Measurements from ENCODE around the gene PTCH1. TPM values are rescaled to one million over a fixed set of nuclear protein-coding genes. Genes with fewer than 3 reads are reported as not detected.

The PTCH1 gene
- polyA plus RNA-seq, 1 of the 3 experiments (the other 2 are of a cell fraction), result 3.3 TPM

GRCh38 chr9:95552814-95553546, 36.2 kb upstream of the PTCH1 start (continued):
- no peak for TF ChIP-seq CHD2 (IDR thresholded peaks at IDR 0.05; ENCODE audit: low read length, partially characterized antibody)

GRCh38 chr9:95552255-95552654, 35.5 kb upstream of the PTCH1 start:
- Histone ChIP-seq H3K79me2 (ENCODE audit: insufficient read depth) (no peaks in the 10 kb centered on the region), H3K4me2 (no peak overlapping the region), H3K9me2 (no peaks in the 10 kb centered on the region), H3K27me3 (ENCODE audit: insufficient read depth) (no peaks in the 10 kb centered on the region), H3K9me3 (no peaks in the 10 kb centered on the region), H3K36me3 (replicated peaks in 1 of 2; ENCODE audit: control insufficient read depth in 1 of 2, insufficient read depth in 2 of 2, low read length in 1 of 2) (no peaks in the 10 kb centered on the region), H4K20me1 (ENCODE audit: insufficient read depth) (no peaks in the 10 kb centered on the region), H3K27ac (ENCODE audit: low read depth in 2 of 2, low read length in 1 of 2) (no peak overlapping the region), H3F3A (replicated peaks; ENCODE audit: insufficient read depth) (no peaks in the 10 kb centered on the region), H3K9ac (no peak overlapping the region), H3K4me1 (ENCODE audit: control insufficient read depth in 1 of 2, insufficient read depth in 2 of 2, low read depth in 1 of 2, low read length in 1 of 2) (no peaks in the 10 kb centered on the region), H2AFZ (ENCODE audit: low read depth) (no peak overlapping the region), H3K4me3 (ENCODE audit: low read depth in 2 of 2, low read length in 1 of 2) (no peak overlapping the region)
- 40% methylated on average over 2 of the region's 6 CpGs for WGBS (ENCODE audit: low lambda C conversion rate)
- TF ChIP-seq FOXM1 (IDR thresholded peaks at IDR 0.05; ENCODE audit: low read depth) (no peak), RXRA (IDR thresholded peaks at IDR 0.05; ENCODE audit: borderline replicate concordance, low read depth) (no peak), CHD2 (IDR thresholded peaks at IDR 0.05; ENCODE audit: low read length, partially characterized antibody) (no peak), SMC3 (IDR thresholded peaks at IDR 0.05; ENCODE audit: low read depth, low read length) (no peak), TCF12 (IDR thresholded peaks at IDR 0.05) (no peak), ELF1 (IDR thresholded peaks at IDR 0.05) (no peak), FOXJ3 (CRISPR knock-in tag; IDR thresholded peaks at IDR 0.05) (no peak)
- ChIA-PET CTCF (no interaction called here), POLR2A (no interaction called here)
- no peak for DNase-seq

DNA sequence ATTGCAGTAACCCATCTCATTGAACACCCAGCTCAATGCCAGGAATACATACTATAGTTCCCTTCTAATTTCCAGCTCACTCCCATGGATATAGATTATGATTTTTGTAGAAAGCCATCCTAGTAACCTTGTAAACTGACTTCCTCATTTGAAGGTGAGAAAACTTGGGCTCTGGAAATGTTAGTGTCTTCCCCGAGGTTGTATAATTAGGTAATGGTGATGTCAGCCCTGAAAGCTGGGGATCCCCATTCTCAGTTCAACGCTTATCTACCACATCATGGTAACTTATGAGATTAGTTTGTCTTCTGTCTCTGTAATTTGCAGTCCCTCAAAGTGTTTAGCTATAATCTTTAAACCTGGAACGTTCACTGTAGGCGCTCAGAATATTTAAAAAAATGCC, 34.6 kb upstream of the PTCH1 start:
- Histone ChIP-seq H3K27me3 (ENCODE audit: insufficient read depth) (no peaks in the 10 kb centered on the region), H3K9me2 (no peaks in the 10 kb centered on the region), H3K4me2 (no peak overlapping the region), H2AFZ (ENCODE audit: low read depth) (no peak overlapping the region), H3K36me3 (replicated peaks in 1 of 2; ENCODE audit: control insufficient read depth in 1 of 2, insufficient read depth in 2 of 2, low read length in 1 of 2) (no peaks in the 10 kb centered on the region), H3K79me2 (ENCODE audit: insufficient read depth) (no peaks in the 10 kb centered on the region), H3K27ac (ENCODE audit: low read depth in 2 of 2, low read length in 1 of 2) (no peak overlapping the region), H3K9ac (no peak overlapping the region), H3F3A (replicated peaks; ENCODE audit: insufficient read depth) (no peaks in the 10 kb centered on the region), H3K9me3 (no peaks in the 10 kb centered on the region), H4K20me1 (ENCODE audit: insufficient read depth) (no peaks in the 10 kb centered on the region), H3K4me3 (ENCODE audit: low read depth in 2 of 2, low read length in 1 of 2) (no peak overlapping the region), H3K4me1 (ENCODE audit: control insufficient read depth in 1 of 2, insufficient read depth in 2 of 2, low read depth in 1 of 2, low read length in 1 of 2) (no peaks in the 10 kb centered on the region)
- DNase-seq, result no peak
- POLR2A ChIA-PET, result no interaction called here
- CTCF ChIA-PET, result no interaction called here
- 62% methylated on average over 4 of the region's 4 CpGs for WGBS (ENCODE audit: low lambda C conversion rate)
- TF ChIP-seq YY1 (IDR thresholded peaks at IDR 0.05; ENCODE audit: low read depth), result no peak
- TF ChIP-seq, protein P1, sequence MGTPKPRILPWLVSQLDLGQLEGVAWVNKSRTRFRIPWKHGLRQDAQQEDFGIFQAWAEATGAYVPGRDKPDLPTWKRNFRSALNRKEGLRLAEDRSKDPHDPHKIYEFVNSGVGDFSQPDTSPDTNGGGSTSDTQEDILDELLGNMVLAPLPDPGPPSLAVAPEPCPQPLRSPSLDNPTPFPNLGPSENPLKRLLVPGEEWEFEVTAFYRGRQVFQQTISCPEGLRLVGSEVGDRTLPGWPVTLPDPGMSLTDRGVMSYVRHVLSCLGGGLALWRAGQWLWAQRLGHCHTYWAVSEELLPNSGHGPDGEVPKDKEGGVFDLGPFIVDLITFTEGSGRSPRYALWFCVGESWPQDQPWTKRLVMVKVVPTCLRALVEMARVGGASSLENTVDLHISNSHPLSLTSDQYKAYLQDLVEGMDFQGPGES (IDR thresholded peaks at IDR 0.05; ENCODE audit: low read depth, low read length), result no peak
- TF ChIP-seq ELF1 (IDR thresholded peaks at IDR 0.05), result no peak
- TF ChIP-seq JUND (IDR thresholded peaks at IDR 0.05), result no peak
- no peak for TF ChIP-seq FOXJ3 (CRISPR knock-in tag; IDR thresholded peaks at IDR 0.05)
- no peak for TF ChIP-seq NRF1 (IDR thresholded peaks at IDR 0.05; ENCODE audit: low read depth, low read length)
- no peak for TF ChIP-seq MXI1 (IDR thresholded peaks at IDR 0.05; ENCODE audit: low read depth, low read length)
- TF ChIP-seq RAD21 (IDR thresholded peaks at IDR 0.05; ENCODE audit: low read length), result no peak
- TF ChIP-seq, protein P2, sequence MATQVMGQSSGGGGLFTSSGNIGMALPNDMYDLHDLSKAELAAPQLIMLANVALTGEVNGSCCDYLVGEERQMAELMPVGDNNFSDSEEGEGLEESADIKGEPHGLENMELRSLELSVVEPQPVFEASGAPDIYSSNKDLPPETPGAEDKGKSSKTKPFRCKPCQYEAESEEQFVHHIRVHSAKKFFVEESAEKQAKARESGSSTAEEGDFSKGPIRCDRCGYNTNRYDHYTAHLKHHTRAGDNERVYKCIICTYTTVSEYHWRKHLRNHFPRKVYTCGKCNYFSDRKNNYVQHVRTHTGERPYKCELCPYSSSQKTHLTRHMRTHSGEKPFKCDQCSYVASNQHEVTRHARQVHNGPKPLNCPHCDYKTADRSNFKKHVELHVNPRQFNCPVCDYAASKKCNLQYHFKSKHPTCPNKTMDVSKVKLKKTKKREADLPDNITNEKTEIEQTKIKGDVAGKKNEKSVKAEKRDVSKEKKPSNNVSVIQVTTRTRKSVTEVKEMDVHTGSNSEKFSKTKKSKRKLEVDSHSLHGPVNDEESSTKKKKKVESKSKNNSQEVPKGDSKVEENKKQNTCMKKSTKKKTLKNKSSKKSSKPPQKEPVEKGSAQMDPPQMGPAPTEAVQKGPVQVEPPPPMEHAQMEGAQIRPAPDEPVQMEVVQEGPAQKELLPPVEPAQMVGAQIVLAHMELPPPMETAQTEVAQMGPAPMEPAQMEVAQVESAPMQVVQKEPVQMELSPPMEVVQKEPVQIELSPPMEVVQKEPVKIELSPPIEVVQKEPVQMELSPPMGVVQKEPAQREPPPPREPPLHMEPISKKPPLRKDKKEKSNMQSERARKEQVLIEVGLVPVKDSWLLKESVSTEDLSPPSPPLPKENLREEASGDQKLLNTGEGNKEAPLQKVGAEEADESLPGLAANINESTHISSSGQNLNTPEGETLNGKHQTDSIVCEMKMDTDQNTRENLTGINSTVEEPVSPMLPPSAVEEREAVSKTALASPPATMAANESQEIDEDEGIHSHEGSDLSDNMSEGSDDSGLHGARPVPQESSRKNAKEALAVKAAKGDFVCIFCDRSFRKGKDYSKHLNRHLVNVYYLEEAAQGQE (IDR thresholded peaks at IDR 0.05; ENCODE audit: low read depth, low read length), result no peak
- TF ChIP-seq MEF2A (IDR thresholded peaks at IDR 0.05; ENCODE audit: borderline replicate concordance, low read depth), result no peak
- no peak for TF ChIP-seq EZH2phosphoT487 (IDR thresholded peaks at IDR 0.05; ENCODE audit: borderline replicate concordance, low read depth)
- no peak for TF ChIP-seq NFIC (IDR thresholded peaks at IDR 0.05; ENCODE audit: borderline replicate concordance)
- TF ChIP-seq USF2 (IDR thresholded peaks at IDR 0.05; ENCODE audit: borderline replicate concordance, low read depth, low read length), result no peak
- TF ChIP-seq, protein P3, sequence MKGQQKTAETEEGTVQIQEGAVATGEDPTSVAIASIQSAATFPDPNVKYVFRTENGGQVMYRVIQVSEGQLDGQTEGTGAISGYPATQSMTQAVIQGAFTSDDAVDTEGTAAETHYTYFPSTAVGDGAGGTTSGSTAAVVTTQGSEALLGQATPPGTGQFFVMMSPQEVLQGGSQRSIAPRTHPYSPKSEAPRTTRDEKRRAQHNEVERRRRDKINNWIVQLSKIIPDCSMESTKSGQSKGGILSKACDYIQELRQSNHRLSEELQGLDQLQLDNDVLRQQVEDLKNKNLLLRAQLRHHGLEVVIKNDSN (IDR thresholded peaks at IDR 0.05; ENCODE audit: borderline replicate concordance, low read depth), result no peak
- no peak for TF ChIP-seq RXRA (IDR thresholded peaks at IDR 0.05; ENCODE audit: borderline replicate concordance, low read depth)
- TF ChIP-seq TEAD4 (IDR thresholded peaks at IDR 0.05; ENCODE audit: borderline replicate concordance, insufficient read depth), result no peak
- TF ChIP-seq SIN3A (IDR thresholded peaks at IDR 0.05; ENCODE audit: borderline replicate concordance, low read depth, low read length), result no peak
